GM12801 (cell line): ENCODE measurements around the gene IDH3B.

ENCODE experiments used
- TF ChIP-seq, protein P1 (sequence below): IDR thresholded peaks from one replicate; pipeline ENCODE4 v1.5.1; 2011; ENCODE audit warnings: control low read depth; ENCODE audit not compliant: insufficient read length; ENCODE audit errors: extremely low read depth

The IDH3B gene

DNA sequence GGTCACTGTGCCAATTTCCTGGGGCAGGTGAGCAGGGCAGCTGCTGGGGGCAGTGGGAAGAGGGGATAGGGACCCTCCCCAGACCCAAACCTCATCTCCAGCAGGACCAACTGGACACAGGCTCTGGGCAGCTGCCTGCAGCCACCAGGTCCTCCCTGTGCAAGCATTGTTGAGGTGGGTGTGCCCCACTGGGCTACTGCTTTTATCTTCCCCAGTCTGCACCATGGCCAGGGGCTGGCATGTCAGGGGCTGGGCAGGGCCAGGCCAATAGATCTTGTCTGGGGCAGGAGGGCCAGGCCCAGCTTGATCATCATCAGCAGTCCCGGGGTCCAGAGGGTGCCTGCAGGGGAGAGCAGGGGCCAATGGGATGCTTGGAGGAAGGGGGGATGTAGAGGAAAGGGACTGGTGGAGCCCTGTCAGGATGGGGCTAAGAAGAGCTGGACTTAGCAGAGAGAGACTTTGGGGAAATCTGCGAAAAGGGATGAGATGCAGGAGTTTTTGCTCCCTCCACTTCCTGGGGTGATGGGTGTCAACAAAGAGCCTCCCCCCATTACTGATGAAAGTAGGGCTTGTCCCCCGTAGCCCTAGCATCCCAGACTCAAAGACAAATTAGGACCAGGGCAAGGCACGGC, 34.3 kb upstream of the IDH3B start:
- TF ChIP-seq, protein P1, sequence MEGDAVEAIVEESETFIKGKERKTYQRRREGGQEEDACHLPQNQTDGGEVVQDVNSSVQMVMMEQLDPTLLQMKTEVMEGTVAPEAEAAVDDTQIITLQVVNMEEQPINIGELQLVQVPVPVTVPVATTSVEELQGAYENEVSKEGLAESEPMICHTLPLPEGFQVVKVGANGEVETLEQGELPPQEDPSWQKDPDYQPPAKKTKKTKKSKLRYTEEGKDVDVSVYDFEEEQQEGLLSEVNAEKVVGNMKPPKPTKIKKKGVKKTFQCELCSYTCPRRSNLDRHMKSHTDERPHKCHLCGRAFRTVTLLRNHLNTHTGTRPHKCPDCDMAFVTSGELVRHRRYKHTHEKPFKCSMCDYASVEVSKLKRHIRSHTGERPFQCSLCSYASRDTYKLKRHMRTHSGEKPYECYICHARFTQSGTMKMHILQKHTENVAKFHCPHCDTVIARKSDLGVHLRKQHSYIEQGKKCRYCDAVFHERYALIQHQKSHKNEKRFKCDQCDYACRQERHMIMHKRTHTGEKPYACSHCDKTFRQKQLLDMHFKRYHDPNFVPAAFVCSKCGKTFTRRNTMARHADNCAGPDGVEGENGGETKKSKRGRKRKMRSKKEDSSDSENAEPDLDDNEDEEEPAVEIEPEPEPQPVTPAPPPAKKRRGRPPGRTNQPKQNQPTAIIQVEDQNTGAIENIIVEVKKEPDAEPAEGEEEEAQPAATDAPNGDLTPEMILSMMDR, result no peak

DNA sequence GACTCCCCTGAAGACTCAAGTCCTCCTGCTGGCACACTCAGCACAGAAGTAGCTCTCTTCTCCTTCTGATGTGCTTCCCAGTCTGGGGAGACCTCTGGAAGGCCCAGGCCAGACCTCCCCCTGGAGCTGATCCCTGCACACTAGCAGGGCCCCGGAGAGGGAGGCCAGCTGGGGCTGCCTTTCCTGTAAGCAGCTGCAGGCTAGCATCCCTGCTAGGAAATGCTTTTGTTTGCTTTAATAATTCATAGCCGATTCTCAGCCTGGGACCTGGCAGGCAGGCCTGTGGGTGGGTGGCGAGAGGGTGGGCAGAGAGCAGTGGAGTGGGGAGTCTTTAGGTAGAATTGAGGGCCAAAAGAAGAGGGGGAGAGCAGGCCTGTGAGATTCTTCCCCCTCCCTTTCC, 33.8 kb upstream of the IDH3B start:
- TF ChIP-seq, protein P1, result no peak

DNA sequence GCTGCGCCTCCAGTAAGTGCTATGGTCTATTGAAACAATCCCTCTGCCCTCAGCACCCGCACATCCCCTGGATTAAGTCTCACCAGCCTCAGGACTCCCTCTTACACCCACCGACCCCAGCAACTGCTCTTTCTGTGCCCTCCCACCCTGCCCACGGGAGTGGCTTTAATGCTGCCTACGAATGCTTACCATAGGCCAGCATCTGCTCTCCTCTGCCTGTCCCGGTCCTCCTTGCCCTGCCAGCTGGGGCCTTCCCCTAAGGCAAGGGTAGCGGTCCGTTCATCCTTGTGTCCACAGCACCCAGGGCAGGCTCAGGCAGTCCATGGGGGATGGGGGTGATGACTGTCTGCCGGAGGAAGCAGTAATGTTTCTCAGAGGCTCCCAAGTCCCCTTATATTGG, 32.6 kb upstream of the IDH3B start:
- TF ChIP-seq, protein P1, result no peak

DNA sequence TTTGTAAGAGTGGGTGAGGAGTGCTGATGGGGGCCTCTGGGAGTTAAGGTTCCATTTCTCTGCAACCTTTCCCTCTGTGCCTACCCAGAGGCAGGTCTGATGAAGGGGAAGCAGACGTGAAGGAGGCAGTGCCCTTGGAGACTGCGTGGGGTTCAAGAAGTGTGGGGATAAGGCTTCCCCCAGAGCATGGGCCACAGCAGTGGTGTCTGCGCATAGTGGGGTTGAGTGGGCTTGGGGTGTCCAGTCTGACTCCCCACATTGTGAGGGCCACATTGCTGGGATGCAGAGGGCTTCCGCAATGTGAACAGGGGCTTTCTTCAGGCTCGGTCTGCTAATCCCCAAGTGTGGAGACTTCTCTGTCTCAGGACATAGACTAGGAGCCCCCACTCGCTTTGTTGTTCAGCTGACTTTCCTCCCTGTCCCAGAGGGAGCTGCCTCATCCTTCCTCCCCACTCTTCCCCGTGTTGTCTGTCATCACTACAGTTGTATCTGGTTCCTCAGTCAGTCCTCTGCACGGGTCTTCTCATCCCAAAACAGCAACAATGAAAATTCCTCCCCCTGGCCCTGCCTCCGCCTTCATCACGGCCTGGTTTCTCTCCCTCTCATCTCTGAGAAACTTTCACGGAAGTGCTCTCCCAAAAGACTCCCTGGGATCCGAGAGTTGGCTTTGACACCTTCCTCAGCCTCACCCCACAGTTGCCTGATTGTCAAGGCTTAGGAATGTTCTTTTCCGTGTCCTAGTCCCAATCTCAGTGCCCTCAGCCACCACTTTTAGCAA, 31.4 kb upstream of the IDH3B start:
- TF ChIP-seq, protein P1, result no peak

DNA sequence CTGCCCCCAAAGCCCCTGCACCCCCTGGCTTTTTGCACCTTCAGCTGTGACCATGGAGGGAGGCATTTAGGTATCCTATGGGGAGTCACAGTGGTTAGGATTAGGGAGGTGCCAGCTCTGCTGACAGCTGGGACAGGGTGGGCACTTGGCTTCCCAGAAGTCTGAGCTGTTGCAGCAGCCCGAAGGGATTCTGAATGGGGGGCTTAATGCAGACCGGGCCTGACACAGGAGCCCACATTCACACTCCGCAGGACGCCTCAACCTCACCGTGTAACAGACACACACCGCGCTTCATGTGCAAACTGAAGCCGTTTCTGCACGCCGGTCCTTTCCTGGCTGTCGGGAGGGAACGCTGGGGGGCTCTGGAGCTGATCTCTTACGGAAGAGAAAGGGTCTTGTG, 30.5 kb upstream of the IDH3B start:
- TF ChIP-seq, protein P1, result no peak

DNA sequence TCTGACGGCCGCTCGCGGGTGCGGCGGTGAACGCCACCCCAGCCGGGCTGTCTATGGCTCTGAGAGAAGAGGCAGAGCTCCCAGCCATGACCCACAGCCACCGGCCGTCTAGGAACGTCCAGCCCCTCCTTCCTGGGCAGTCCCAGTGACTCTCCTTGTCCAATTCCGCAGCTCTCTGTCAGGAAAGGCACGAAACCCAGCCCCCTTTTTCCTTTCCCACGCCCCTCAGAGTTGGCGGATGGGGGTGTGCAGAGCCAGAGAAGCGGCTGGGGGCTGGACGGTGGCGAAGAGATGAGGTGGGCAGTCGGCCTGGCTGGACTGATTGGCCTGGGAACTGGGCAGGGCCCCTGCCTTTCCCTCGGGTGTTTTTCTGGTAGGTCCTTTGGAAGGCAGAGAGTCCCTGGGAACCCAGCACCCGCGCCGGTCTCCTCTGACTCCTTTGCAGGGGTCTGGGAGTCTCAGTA, 30.0 kb upstream of the IDH3B start:
- TF ChIP-seq, protein P1, result no peak

DNA sequence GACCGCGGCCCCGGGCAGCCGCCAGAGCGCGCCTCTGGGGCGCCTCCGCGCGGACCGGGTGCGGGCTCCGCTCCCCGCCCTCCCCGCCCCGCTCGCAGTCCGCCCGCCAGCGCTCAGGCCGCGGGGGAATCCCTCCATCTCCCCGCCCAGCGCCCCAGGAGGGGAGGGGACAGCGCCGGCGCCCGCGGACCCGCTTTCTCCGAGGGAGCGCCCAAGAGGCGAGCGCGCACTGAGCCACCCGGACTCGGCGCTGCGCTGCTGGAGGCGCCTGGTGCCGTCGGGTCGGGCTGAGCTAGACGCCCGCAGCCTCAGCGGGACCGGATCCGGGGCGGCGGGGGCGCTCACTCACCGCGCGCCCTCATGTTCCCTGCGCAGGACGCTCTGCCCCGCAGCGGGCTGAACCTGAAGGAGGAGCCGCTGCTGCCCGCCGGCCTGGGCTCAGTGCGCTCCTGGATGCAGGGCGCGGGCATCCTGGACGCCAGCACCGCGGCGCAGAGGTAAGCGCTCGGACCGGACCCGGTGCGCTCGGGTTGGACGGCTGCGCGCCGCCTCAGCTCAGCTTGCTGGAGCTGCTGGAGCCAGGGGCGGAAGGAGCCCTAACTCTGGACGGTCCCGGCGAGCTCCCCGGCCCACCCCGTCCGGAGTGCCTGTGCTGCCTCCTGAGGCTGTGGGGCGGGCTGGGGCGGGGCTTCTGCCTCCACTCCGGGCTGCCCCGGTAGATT, 29.4 kb upstream of the IDH3B start:
- TF ChIP-seq, protein P1, result no peak
